Fibroblast of lung (primary cell): Measurements from ENCODE around the gene RIPK1. TPM values are rescaled to one million over a fixed set of nuclear protein-coding genes. Genes with fewer than 3 reads are reported as not detected.
"Not testable (repeated sequence)": the region's sequence is repeated elsewhere in the genome, so short reads cannot be mapped to it uniquely, and the experiment has no call there.

Experiments used
- DNase-seq, 2 donors: peaks; one replicate each; pipeline versions ENCODE4 v3.0.0 to v3.0.0-alpha.2; 2010; ENCODE audit warnings: low read depth in 2 of 2
- H2AFZ ChIP-seq: 2 replicates; pipeline ENCODE4 v1.5.1; 2012; ENCODE audit warnings: low read length, control low read depth, inconsistent platforms
- H3K27ac ChIP-seq: 2 replicates; pipeline ENCODE4 v1.5.1; 2011; ENCODE audit warnings: low read length, control low read depth; ENCODE audit not compliant: insufficient read depth
- H3K27me3 ChIP-seq: 2 replicates; pipeline ENCODE4 v1.5.1; 2011; ENCODE audit warnings: mild to moderate bottlenecking, low read length; ENCODE audit not compliant: control insufficient read depth, insufficient read depth
- H3K36me3 ChIP-seq: 2 replicates; pipeline ENCODE4 v1.5.1; 2011; ENCODE audit warnings: low read length; ENCODE audit not compliant: control insufficient read depth, insufficient read depth
- H3K4me1 ChIP-seq: 2 replicates; pipeline ENCODE4 v1.5.1; 2011; ENCODE audit warnings: low read length; ENCODE audit not compliant: control insufficient read depth, insufficient read depth; ENCODE audit errors: extremely low read depth
- H3K4me2 ChIP-seq: 2 replicates; pipeline ENCODE4 v1.5.1; 2011; ENCODE audit warnings: low read length, control low read depth; ENCODE audit not compliant: insufficient read depth; ENCODE audit errors: extremely low read depth
- H3K4me3 ChIP-seq, 4 experiments: fragments of 200-600 bp in 1 of 4; sonication (generic) in 1 of 4; replicated peaks in 1 of 4; 2 replicates each; pipeline ENCODE4 v1.5.1; 2011 to 2016; ENCODE audit warnings: low read length in 4 of 4, low read depth in 3 of 4, mild to moderate bottlenecking in 3 of 4, control low read depth in 2 of 4, inconsistent platforms in 1 of 4, mixed read lengths in 1 of 4; ENCODE audit not compliant: insufficient read depth in 1 of 4; ENCODE audit errors: control extremely low read depth in 1 of 4
- H3K79me2 ChIP-seq: 2 replicates; pipeline ENCODE4 v1.5.1; 2012; ENCODE audit warnings: mild to moderate bottlenecking, low read length, inconsistent platforms; ENCODE audit not compliant: control insufficient read depth, insufficient read depth
- H3K9ac ChIP-seq: 2 replicates; pipeline ENCODE4 v1.5.1; 2011; ENCODE audit warnings: mild to moderate bottlenecking, low read length, control low read depth; ENCODE audit not compliant: insufficient read depth
- H3K9me3 ChIP-seq: 2 replicates; pipeline ENCODE4 v1.5.1; 2012; ENCODE audit warnings: low read depth, low read length; ENCODE audit not compliant: control insufficient read depth, insufficient read depth
- H4K20me1 ChIP-seq: 2 replicates; pipeline ENCODE4 v1.5.1; 2011; ENCODE audit warnings: low read length; ENCODE audit not compliant: control insufficient read depth, insufficient read depth; ENCODE audit errors: extremely low read depth
- EZH2 ChIP-seq: IDR thresholded peaks from 2 replicates; pipeline ENCODE4 v1.5.1; 2012; ENCODE audit warnings: low read length, control low read depth, mild to moderate bottlenecking; ENCODE audit errors: missing control alignments
- polyA plus RNA-seq, 2 donors: library from polyadenylated mRNA; depleted of rRNA in 1 of 2; stranded (reverse) in 1 of 2; unstranded in 1 of 2; fragments of >200 nt; gene quantifications; 2 replicates each; pipeline ENCODE4 v1.2.1, GENCODE V29; 2011 to 2012; ENCODE audit warnings: missing spikeins in 1 of 2
- total RNA-seq: library from RNA; depleted of rRNA; stranded (reverse); fragments of >200 nt; gene quantifications from 2 replicates; pipeline ENCODE4 v1.2.1, GENCODE V29; 2014
- TF ChIP-seq, protein P1 (sequence below), 2 donors: IDR thresholded peaks in 1 of 2; conservative IDR thresholded peaks in 1 of 2; 1 replicate in 1 of 2; 2 replicates in 1 of 2; pipeline ENCODE4 v1.5.1; 2011 to 2012; ENCODE audit warnings: low read length in 2 of 2, control low read depth in 1 of 2, inconsistent platforms in 1 of 2, low read depth in 1 of 2, mild to moderate bottlenecking in 1 of 2

The RIPK1 gene
- total and polyA plus RNA-seq, 2 donors (not counting 1 experiment from before 2014, with no cell fraction given): 22.1 to 29.3 TPM

DNA sequence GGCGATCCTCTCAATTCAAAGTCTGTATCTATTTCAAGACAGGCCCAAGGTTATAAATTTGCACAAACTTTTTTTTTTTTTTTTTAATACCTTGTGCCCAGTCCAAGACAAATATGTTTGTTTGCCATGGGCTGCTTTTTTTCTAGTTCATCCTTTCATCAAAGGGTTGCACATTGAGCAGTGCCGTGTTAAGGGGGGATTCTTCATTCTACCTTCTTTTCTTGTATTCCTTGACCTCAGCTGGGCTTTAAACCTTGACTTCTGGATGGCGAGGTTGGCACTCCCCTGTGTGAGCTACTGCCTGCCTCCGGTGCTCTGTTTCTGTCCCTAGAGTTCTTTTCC is 7.4 kb downstream of the RIPK1 start:
- H3K4me3 ChIP-seq: no peak overlapping the region
- H3K9me3 ChIP-seq: no peaks in the 10 kb centered on the region
- H3K36me3 ChIP-seq: peaks cover 6% of the 10 kb centered on the region
- no peak overlapping the region for H2AFZ ChIP-seq
- H3K4me2 ChIP-seq: peak overlapping the region; percentile 49
- H3K79me2 ChIP-seq: peaks cover 55% of the 10 kb centered on the region
- peaks cover 12% of the 10 kb centered on the region for H3K4me1 ChIP-seq
- DNase-seq: no peak
- H3K27me3 ChIP-seq: no peaks in the 10 kb centered on the region
- H3K9ac ChIP-seq: no peak overlapping the region
- peak overlapping the region; percentile 23 for H3K27ac ChIP-seq
- TF ChIP-seq, protein P1, sequence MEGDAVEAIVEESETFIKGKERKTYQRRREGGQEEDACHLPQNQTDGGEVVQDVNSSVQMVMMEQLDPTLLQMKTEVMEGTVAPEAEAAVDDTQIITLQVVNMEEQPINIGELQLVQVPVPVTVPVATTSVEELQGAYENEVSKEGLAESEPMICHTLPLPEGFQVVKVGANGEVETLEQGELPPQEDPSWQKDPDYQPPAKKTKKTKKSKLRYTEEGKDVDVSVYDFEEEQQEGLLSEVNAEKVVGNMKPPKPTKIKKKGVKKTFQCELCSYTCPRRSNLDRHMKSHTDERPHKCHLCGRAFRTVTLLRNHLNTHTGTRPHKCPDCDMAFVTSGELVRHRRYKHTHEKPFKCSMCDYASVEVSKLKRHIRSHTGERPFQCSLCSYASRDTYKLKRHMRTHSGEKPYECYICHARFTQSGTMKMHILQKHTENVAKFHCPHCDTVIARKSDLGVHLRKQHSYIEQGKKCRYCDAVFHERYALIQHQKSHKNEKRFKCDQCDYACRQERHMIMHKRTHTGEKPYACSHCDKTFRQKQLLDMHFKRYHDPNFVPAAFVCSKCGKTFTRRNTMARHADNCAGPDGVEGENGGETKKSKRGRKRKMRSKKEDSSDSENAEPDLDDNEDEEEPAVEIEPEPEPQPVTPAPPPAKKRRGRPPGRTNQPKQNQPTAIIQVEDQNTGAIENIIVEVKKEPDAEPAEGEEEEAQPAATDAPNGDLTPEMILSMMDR (conservative IDR thresholded peaks at IDR 0.05 in 1 of 2, IDR thresholded peaks at IDR 0.05 in 1 of 2; ENCODE audit: low read depth in 1 of 2, low read length in 2 of 2): no peak
- TF ChIP-seq EZH2: no peak
- no peaks in the 10 kb centered on the region for H4K20me1 ChIP-seq

- Histone ChIP-seq H2AFZ (no peak overlapping the region), H3K4me1 (peaks cover 12% of the 10 kb centered on the region), H3K4me3 (no peak overlapping the region), H3K9me3 (no peaks in the 10 kb centered on the region), H3K4me2 (no peak overlapping the region), H4K20me1 (no peaks in the 10 kb centered on the region), H3K36me3 (peaks cover 7% of the 10 kb centered on the region), H3K79me2 (peaks cover 49% of the 10 kb centered on the region), H3K27ac (no peak overlapping the region), H3K27me3 (no peaks in the 10 kb centered on the region), H3K9ac (no peak overlapping the region)
- TF ChIP-seq, protein P1 (conservative IDR thresholded peaks at IDR 0.05 in 1 of 2, IDR thresholded peaks at IDR 0.05 in 1 of 2; ENCODE audit: low read depth in 1 of 2, low read length in 2 of 2): no peak
- TF ChIP-seq EZH2: no peak
- DNase-seq: no peak
Observed at GRCh38 chr6:3076320-3076719, 8.0 kb downstream of the RIPK1 start.

- no peaks in the 10 kb centered on the region for H4K20me1 ChIP-seq
- peaks cover 42% of the 10 kb centered on the region for H3K79me2 ChIP-seq
- no peaks in the 10 kb centered on the region for H3K27me3 ChIP-seq
- peaks cover 8% of the 10 kb centered on the region for H3K36me3 ChIP-seq
- no peak overlapping the region for H2AFZ ChIP-seq
- no peaks in the 10 kb centered on the region for H3K9me3 ChIP-seq
- H3K4me3 ChIP-seq: no peak overlapping the region
- H3K4me2 ChIP-seq: no peak overlapping the region
- H3K4me1 ChIP-seq: peaks cover 12% of the 10 kb centered on the region
- DNase-seq: no peak
- TF ChIP-seq, protein P1 (conservative IDR thresholded peaks at IDR 0.05 in 1 of 2, IDR thresholded peaks at IDR 0.05 in 1 of 2; ENCODE audit: low read depth in 1 of 2, low read length in 2 of 2): no peak
- TF ChIP-seq EZH2: no peak
- no peak overlapping the region for H3K27ac ChIP-seq
- no peak overlapping the region for H3K9ac ChIP-seq
Observed at GRCh38 chr6:3077430-3077829, 9.1 kb downstream of the RIPK1 start.

- not testable (repeated sequence) for H3K36me3 ChIP-seq, H3K4me1 ChIP-seq, H3K27ac ChIP-seq, H3K9me3 ChIP-seq, DNase-seq, H3K4me2 ChIP-seq, H3K9ac ChIP-seq, H4K20me1 ChIP-seq, H3K27me3 ChIP-seq, H3K4me3 ChIP-seq, H2AFZ ChIP-seq
- peaks cover 27% of the 10 kb centered on the region for H3K79me2 ChIP-seq
Observed at GRCh38 chr6:3078952-3079351, 10.7 kb downstream of the RIPK1 start.
